Endothelial cell of umbilical vein (primary cell): ENCODE data around the gene CUL5. TPM values are rescaled to one million over a fixed set of nuclear protein-coding genes. Genes with fewer than 3 reads are reported as not detected.
"Not testable (repeated sequence)": the region's sequence is repeated elsewhere in the genome, so short reads cannot be mapped to it uniquely, and the experiment has no call there.

Source experiments
- BruUV-seq: library from RNA; stranded (reverse); fragments of 400-500 nt; replicated peaks from 2 replicates; lab custom pipeline; 2021; lab: Mats Ljungman, UMichigan
- CTCF ChIA-PET: fragments of 300-600, 350-600 bp; sonication (Branson Sonifier 250); formaldehyde crosslinking; loops from one replicate; lab custom pipeline; 2021; ENCODE audit warnings: antibody characterized with exemption, inconsistent platforms; lab: Charles Lee
- POLR2A ChIA-PET: fragments of 300-600, 350-600 bp; sonication (Branson Sonifier 250); formaldehyde crosslinking; loops from one replicate; lab custom pipeline; 2021; ENCODE audit warnings: antibody characterized with exemption, inconsistent platforms; lab: Charles Lee
- DNase-seq: peaks from one replicate; pipeline ENCODE4 v3.0.0-alpha.2; 2011; ENCODE audit warnings: low read depth, low spot score
- FAIRE-seq: peaks from 2 replicates; lab custom pipeline; 2011; peaks lifted over from hg19 to GRCh38; lab: Jason Lieb, UNC
- H2AFZ ChIP-seq: 2 replicates; pipeline ENCODE4 v1.6.0; 2012; ENCODE audit warnings: low read depth, low read length, control low read depth, inconsistent platforms
- H3K27ac ChIP-seq: 2 replicates; pipeline ENCODE4 v1.5.1; 2011; ENCODE audit warnings: low read depth, mild to moderate bottlenecking, control low read depth, low read length, moderate library complexity; ENCODE audit not compliant: insufficient read depth
- H3K27me3 ChIP-seq, 2 experiments: 2 replicates each; pipeline versions ENCODE4 v1.6.0 to v1.6.1; 2011; ENCODE audit warnings: low read length in 2 of 2, mixed read lengths in 1 of 2; ENCODE audit not compliant: control insufficient read depth in 2 of 2, insufficient read depth in 2 of 2
- H3K36me3 ChIP-seq, 2 experiments: 2 replicates in 1 of 2; 3 replicates in 1 of 2; pipeline ENCODE4 v1.5.1; 2011; ENCODE audit warnings: low read length in 2 of 2, mild to moderate bottlenecking in 1 of 2, moderate library complexity in 1 of 2; ENCODE audit not compliant: control insufficient read depth in 2 of 2, insufficient read depth in 2 of 2; ENCODE audit errors: extremely low read depth in 1 of 2
- H3K4me1 ChIP-seq: 3 replicates; pipeline ENCODE4 v1.5.1; 2011; ENCODE audit warnings: mild to moderate bottlenecking, low read length; ENCODE audit not compliant: control insufficient read depth, insufficient read depth; ENCODE audit errors: extremely low read depth
- H3K4me2 ChIP-seq: 2 replicates; pipeline ENCODE4 v1.6.1; 2011; ENCODE audit warnings: low read length, control low read depth, mixed read lengths; ENCODE audit not compliant: insufficient read depth
- H3K4me3 ChIP-seq, 3 experiments: fragments of 200-600 bp in 1 of 3; sonication (generic), shearing (Covaris generic) in 1 of 3; replicated peaks in 1 of 3; 2 replicates each; pipeline ENCODE4 v1.5.1; 2011 to 2016; ENCODE audit warnings: control low read depth in 3 of 3, low read length in 3 of 3, mild to moderate bottlenecking in 2 of 3, inconsistent platforms in 1 of 3, low read depth in 1 of 3, moderate library complexity in 1 of 3; ENCODE audit not compliant: insufficient read depth in 1 of 3
- H3K79me2 ChIP-seq: 2 replicates; pipeline ENCODE4 v1.6.0; 2012; ENCODE audit warnings: low read length, inconsistent platforms; ENCODE audit not compliant: control insufficient read depth, insufficient read depth
- H3K9ac ChIP-seq: replicated peaks from 2 replicates; pipeline ENCODE3; 2011; ENCODE audit warnings: low read length, control low read depth; ENCODE audit not compliant: insufficient read depth; ENCODE audit errors: extremely low read depth
- H3K9me1 ChIP-seq: replicated peaks from 3 replicates; pipeline ENCODE4 v1.6.0; 2011; ENCODE audit warnings: mild to moderate bottlenecking, low read length; ENCODE audit not compliant: control insufficient read depth, insufficient read depth; ENCODE audit errors: extremely low read depth
- H3K9me3 ChIP-seq: replicated peaks from 2 replicates; pipeline ENCODE4 v1.5.1; 2012; ENCODE audit warnings: low read length, inconsistent platforms; ENCODE audit not compliant: control insufficient read depth, insufficient read depth
- H4K20me1 ChIP-seq: replicated peaks from 2 replicates; pipeline ENCODE3; 2011; ENCODE audit warnings: mild to moderate bottlenecking, low read length; ENCODE audit not compliant: control insufficient read depth, insufficient read depth; ENCODE audit errors: extremely low read depth
- EZH2 ChIP-seq: IDR thresholded peaks from 2 replicates; pipeline ENCODE4 v1.6.1; 2012; ENCODE audit warnings: borderline replicate concordance, low read depth, mild to moderate bottlenecking, moderate library complexity, low read length, inconsistent platforms; ENCODE audit not compliant: severe bottlenecking
- FOS ChIP-seq: IDR thresholded peaks from 2 replicates; pipeline ENCODE4 v1.6.1; 2011; ENCODE audit warnings: mild to moderate bottlenecking, low read length, moderate library complexity, borderline replicate concordance; ENCODE audit not compliant: insufficient read depth
- GATA2 ChIP-seq: IDR thresholded peaks from 2 replicates; pipeline ENCODE4 v1.7.0; 2011; ENCODE audit warnings: low read depth, mild to moderate bottlenecking, moderate library complexity, mixed read lengths, low read length; ENCODE audit not compliant: insufficient read length, insufficient read depth
- JUN ChIP-seq: IDR thresholded peaks from 2 replicates; pipeline ENCODE4 v1.6.1; 2011; ENCODE audit warnings: borderline replicate concordance, low read depth; ENCODE audit not compliant: insufficient read length, insufficient read depth
- MYC ChIP-seq: IDR thresholded peaks from one replicate; pipeline ENCODE4 v1.6.1; 2011; ENCODE audit warnings: mild to moderate bottlenecking, low read depth, low read length
- POLR2A ChIP-seq: IDR thresholded peaks from 2 replicates; pipeline ENCODE4 v1.6.1; 2012; ENCODE audit warnings: low read depth, mild to moderate bottlenecking, control low read depth, low read length
- POLR2AphosphoS5 ChIP-seq: IDR thresholded peaks from 2 replicates; pipeline ENCODE4 v1.6.1; 2012; ENCODE audit warnings: low read depth, mild to moderate bottlenecking, control low read depth, low read length, moderate library complexity; ENCODE audit not compliant: insufficient read depth
- dilution Hi-C: fragments of 300-500 bp; cut with MboI; formaldehyde crosslinking; loops from one replicate; pipeline ENCODE4 v1.15.0; 2019; ENCODE audit warnings: low sequenced_read_pairs; ENCODE audit not compliant: extremely low pct_ligation_motif_present
- intact Hi-C: fragments of 100-400 bp; cut with micrococcal nuclease; formaldehyde crosslinking; loops from one replicate; pipeline ENCODE4 v1.10.0; 2022
- polyA plus RNA-seq, 4 experiments: library from polyadenylated mRNA; depleted of rRNA in 3 of 4; stranded (reverse) in 3 of 4; unstranded in 1 of 4; fragments of >200 nt; gene quantifications; 2 replicates each; pipeline versions ENCODE4 v1.2.1 to v1.2.3, GENCODE V29; 2011 to 2012; ENCODE audit warnings: missing spikeins in 1 of 4
- total RNA-seq: library from RNA; stranded (reverse); gene quantifications from 2 replicates; pipeline ENCODE4 v1.2.3, GENCODE V29; 2021
- TF ChIP-seq, protein P1 (sequence below): IDR thresholded peaks from 2 replicates; pipeline ENCODE4 v1.6.1; 2011; ENCODE audit not compliant: insufficient read depth, insufficient read length
- TF ChIP-seq, protein P2 (sequence below), 2 donors: IDR thresholded peaks; 1 replicate in 1 of 2; 2 replicates in 1 of 2; pipeline ENCODE4 v1.5.1; 2011; ENCODE audit warnings: low read length in 2 of 2, mild to moderate bottlenecking in 2 of 2, moderate library complexity in 2 of 2, control low read depth in 1 of 2, inconsistent platforms in 1 of 2, low read depth in 1 of 2; ENCODE audit not compliant: insufficient read depth in 1 of 2; ENCODE audit errors: extremely low read depth in 1 of 2

Gene CUL5
- total and polyA plus RNA-seq, 2 donors (not counting 3 experiments of a cell fraction or from before 2014, with no cell fraction given) = 9.9 to 36.6 TPM

DNA sequence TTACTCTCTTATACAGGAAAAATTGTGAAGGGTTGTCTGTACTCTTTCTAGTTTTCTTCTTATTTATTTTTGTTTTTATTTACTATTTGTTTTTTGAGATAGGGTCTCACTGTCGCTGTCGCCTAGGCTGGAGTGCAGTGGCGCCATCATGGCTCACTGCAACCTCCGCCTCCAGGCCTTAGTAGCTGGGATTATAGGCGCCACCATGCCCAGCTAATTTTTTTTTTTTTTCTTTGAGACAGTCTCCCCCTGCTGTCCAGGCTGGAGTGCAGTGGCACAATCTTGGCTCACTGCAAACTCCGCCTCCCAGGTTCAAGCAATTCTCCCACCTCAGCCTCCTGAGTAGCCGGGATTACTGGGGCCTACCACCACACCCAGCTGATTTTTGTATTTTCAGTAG is 18.4 kb downstream of the CUL5 start:
- DNase-seq (no peak), FAIRE-seq (no peak)
- dilution Hi-C loops = no loop called here
- Histone ChIP-seq H3K9me3 (no peaks in the 10 kb centered on the region), H3K4me1 (no peaks in the 10 kb centered on the region), H3K9me1 (no peaks in the 10 kb centered on the region), H3K4me2 (no peak overlapping the region), H3K9ac (no peak overlapping the region), H2AFZ (no peak overlapping the region), H3K27ac (no peak overlapping the region), H3K4me3 (no peak overlapping the region), H3K27me3 (no peaks in the 10 kb centered on the region), H4K20me1 (peaks cover 2% of the 10 kb centered on the region), H3K36me3 (no peaks in the 10 kb centered on the region), H3K79me2 (peaks cover 95% of the 10 kb centered on the region)
- intact Hi-C loops = no loop called here
- TF ChIP-seq, protein P1, sequence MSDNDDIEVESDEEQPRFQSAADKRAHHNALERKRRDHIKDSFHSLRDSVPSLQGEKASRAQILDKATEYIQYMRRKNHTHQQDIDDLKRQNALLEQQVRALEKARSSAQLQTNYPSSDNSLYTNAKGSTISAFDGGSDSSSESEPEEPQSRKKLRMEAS = no peak
- TF ChIP-seq MYC (no peak), POLR2AphosphoS5 (no peak), FOS (no peak), GATA2 (no peak), EZH2 (no peak), POLR2A (no peak), JUN (no peak)
- TF ChIP-seq, protein P2, sequence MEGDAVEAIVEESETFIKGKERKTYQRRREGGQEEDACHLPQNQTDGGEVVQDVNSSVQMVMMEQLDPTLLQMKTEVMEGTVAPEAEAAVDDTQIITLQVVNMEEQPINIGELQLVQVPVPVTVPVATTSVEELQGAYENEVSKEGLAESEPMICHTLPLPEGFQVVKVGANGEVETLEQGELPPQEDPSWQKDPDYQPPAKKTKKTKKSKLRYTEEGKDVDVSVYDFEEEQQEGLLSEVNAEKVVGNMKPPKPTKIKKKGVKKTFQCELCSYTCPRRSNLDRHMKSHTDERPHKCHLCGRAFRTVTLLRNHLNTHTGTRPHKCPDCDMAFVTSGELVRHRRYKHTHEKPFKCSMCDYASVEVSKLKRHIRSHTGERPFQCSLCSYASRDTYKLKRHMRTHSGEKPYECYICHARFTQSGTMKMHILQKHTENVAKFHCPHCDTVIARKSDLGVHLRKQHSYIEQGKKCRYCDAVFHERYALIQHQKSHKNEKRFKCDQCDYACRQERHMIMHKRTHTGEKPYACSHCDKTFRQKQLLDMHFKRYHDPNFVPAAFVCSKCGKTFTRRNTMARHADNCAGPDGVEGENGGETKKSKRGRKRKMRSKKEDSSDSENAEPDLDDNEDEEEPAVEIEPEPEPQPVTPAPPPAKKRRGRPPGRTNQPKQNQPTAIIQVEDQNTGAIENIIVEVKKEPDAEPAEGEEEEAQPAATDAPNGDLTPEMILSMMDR (IDR thresholded peaks at IDR 0.05; ENCODE audit: extremely low read depth in 1 of 2, insufficient read depth in 1 of 2, low read depth in 1 of 2, low read length in 2 of 2) = no peak
- CTCF ChIA-PET = interaction anchor here (1.0 kb wide), 1 partner anchor 18 kb away, joined by 6 read pairs; the partner anchor contains the start of gene CUL5
- BruUV-seq = no TSS peak
- POLR2A ChIA-PET = no interaction called here

DNA sequence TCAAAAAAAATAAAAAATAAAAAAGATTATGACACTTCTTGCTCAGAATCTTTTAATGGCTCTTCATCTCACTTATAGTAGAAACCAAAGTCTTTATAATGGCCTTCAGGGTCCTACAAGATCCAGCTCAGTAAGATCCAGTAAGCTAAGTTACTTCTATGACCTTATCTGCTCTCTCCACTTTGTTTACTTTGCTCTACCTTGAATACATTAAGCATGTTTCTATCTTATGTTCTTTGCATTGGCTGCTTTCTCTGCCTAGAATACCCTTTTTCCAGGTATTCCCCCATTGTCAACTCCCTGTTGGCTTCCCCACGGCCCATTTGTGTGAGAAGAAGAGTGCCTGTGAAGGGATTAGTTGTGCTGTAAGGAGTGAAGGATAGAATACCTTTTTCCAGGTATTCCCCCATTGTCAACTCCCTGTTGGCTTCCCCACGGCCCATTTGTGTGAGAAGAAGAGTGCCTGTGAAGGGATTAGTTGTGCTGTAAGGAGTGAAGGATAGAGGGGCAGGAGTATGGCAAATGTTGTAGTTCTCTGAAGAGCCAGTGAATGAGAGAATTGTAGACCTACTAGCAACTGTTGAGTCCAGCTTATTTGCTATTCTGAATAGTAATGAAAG is 20.2 kb downstream of the CUL5 start:
- DNase-seq, CTCF ChIA-PET, H3K4me3 ChIP-seq, intact Hi-C loops, FAIRE-seq, H3K9me3 ChIP-seq, dilution Hi-C loops, H3K9ac ChIP-seq, H4K20me1 ChIP-seq, H3K27me3 ChIP-seq, H3K27ac ChIP-seq, POLR2A ChIA-PET, H3K4me1 ChIP-seq, H3K4me2 ChIP-seq, H2AFZ ChIP-seq, H3K9me1 ChIP-seq, H3K36me3 ChIP-seq, BruUV-seq: not testable (repeated sequence)
- peaks cover 90% of the 10 kb centered on the region for H3K79me2 ChIP-seq

DNA sequence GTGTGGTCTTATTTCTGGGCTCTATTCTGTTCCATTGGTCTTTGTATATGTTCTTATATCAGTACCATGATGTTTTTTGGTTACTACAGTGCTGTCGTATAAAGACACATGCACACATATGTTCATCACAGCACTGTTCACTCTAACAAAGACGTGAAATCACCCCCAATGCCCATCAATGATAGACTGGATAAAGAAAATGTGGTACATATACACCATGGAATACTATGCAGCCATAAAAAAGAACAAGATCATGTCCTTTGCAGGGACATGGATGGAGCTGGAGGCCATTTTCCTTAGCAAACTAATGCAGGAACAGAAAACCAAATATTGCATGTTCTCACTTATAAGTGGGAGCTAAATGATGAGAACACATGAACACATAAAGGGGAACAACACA is 22.9 kb downstream of the CUL5 start:
- DNase-seq, H3K4me3 ChIP-seq, H2AFZ ChIP-seq, H3K27ac ChIP-seq, H3K36me3 ChIP-seq, H3K9ac ChIP-seq, H3K4me2 ChIP-seq, H4K20me1 ChIP-seq, FAIRE-seq, dilution Hi-C loops, H3K9me1 ChIP-seq, intact Hi-C loops, H3K4me1 ChIP-seq, H3K9me3 ChIP-seq, BruUV-seq, POLR2A ChIA-PET, H3K27me3 ChIP-seq: not testable (repeated sequence)
- peaks cover 66% of the 10 kb centered on the region for H3K79me2 ChIP-seq
- CTCF ChIA-PET = interaction anchor here (2.1 kb wide), 1 partner anchor 10 kb away, joined by 4 read pairs; no protein-coding TSS in a partner anchor
